Uterus (tissue), 4 donors: Measurements from ENCODE around the gene SF3B6. TPM values are rescaled to one million over a fixed set of nuclear protein-coding genes. Genes with fewer than 3 reads are reported as not detected.
"Not testable (repeated sequence)": the region's sequence is repeated elsewhere in the genome, so short reads cannot be mapped to it uniquely, and the experiment has no call there.

ENCODE experiments used
- DNase-seq, 2 donors: peaks; one replicate each; pipeline ENCODE4 v3.0.0-alpha.2; 2019 to 2020
- H3K27ac ChIP-seq, 2 donors: fragments of 200-600 bp; sonication (generic); 1 replicate in 1 of 2; 2 replicates in 1 of 2; pipeline ENCODE4 v1.5.1; 2016 to 2018
- H3K27me3 ChIP-seq, 2 donors: fragments of 200-600 bp; sonication (generic); one replicate each; pipeline ENCODE4 v1.5.1; 2018 to 2019; ENCODE audit warnings: control low read depth in 1 of 2
- H3K36me3 ChIP-seq, 2 donors: fragments of 200-600 bp; sonication (generic); one replicate each; pipeline ENCODE4 v1.5.1; 2019; ENCODE audit warnings: control low read depth in 1 of 2
- H3K4me1 ChIP-seq, 2 donors: fragments of 200-600 bp; sonication (generic); one replicate each; pipeline ENCODE4 v1.5.1; 2018 to 2019; ENCODE audit warnings: control low read depth in 1 of 2
- H3K4me3 ChIP-seq, 2 donors: fragments of 200-600 bp; sonication (generic); 1 replicate in 1 of 2; 2 replicates in 1 of 2; pipeline ENCODE4 v1.5.1; 2018 to 2019; ENCODE audit warnings: mild to moderate bottlenecking in 1 of 2
- H3K9me3 ChIP-seq, 2 donors: fragments of 200-600 bp; sonication (generic); one replicate each; pipeline ENCODE4 v1.5.1; 2019; ENCODE audit warnings: control low read depth in 1 of 2
- POLR2A ChIP-seq, 2 donors: fragments of 450-650 bp; IDR thresholded peaks; one replicate each; pipeline ENCODE4 v1.6.1; 2016; ENCODE audit warnings: antibody characterized with exemption in 2 of 2, mild to moderate bottlenecking in 1 of 2, moderate library complexity in 1 of 2
- intact Hi-C: fragments of 100-400 bp; cut with DNase I; formaldehyde crosslinking; loops from one replicate; pipeline ENCODE4 v1.15.1; 2023; ENCODE audit warnings: low total_unique reads
- total RNA-seq, 4 donors: library from RNA; depleted of rRNA in 3 of 4; stranded (reverse); fragments of >200 nt in 3 of 4; gene quantifications; one replicate each; pipeline versions ENCODE4 v1.1.0 to v1.2.4, GENCODE V29; 2014 to 2023
- TF ChIP-seq, protein P1 (sequence below), 4 experiments: fragments of 200-600 bp in 2 of 4; fragments of 450-650 bp in 2 of 4; sonication (generic) in 2 of 4; IDR thresholded peaks; one replicate each; pipeline ENCODE4 v1.5.1; 2016 to 2019; ENCODE audit warnings: antibody characterized with exemption in 4 of 4, mild to moderate bottlenecking in 2 of 4, moderate library complexity in 1 of 4
- donor health status: DM: yes; HTN: yes; CAD: no.

The SF3B6 gene
- total RNA-seq, 4 donors from 2014 or later, result 55.0 to 99.0 (median 77.1) TPM

DNA sequence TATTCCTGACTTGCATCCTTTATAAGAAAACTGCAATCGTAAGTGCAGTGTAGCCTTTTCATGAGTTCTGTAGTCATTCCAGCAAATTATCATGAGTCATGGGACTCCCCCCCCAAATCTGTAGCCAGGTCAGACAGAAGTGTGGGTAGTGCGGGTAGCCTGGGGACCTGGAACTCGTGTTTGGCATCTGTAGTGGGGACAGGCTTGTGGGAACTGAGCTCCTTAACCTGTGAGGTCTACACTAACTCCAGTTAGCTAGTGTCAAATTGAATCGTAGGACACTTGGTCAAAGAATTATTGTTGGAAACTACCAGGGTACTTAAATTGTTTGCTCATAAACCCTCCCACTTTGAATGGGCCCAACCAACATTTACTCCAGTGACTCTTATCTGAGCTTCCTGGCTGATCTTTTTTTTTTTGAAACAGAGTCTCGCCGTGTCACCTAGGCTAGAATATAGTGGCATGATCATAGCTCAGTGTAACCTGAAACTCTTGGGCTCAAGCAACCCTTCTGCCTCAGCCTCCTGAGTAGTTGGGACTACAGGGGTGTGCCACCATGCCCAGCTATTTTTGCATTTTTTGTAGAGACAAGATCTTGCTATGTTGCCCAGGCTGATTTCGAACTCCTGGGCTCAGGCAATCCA lies 34.7 kb upstream of the SF3B6 start:
- Histone ChIP-seq H3K9me3 (no peaks in the 10 kb centered on the region), H3K36me3 (no peaks in the 10 kb centered on the region), H3K27ac (no peak overlapping the region), H3K4me3 (no peak overlapping the region), H3K27me3 (no peaks in the 10 kb centered on the region), H3K4me1 (no peaks in the 10 kb centered on the region)
- no peak for DNase-seq
- intact Hi-C loops, result no loop called here
- TF ChIP-seq, protein P1, sequence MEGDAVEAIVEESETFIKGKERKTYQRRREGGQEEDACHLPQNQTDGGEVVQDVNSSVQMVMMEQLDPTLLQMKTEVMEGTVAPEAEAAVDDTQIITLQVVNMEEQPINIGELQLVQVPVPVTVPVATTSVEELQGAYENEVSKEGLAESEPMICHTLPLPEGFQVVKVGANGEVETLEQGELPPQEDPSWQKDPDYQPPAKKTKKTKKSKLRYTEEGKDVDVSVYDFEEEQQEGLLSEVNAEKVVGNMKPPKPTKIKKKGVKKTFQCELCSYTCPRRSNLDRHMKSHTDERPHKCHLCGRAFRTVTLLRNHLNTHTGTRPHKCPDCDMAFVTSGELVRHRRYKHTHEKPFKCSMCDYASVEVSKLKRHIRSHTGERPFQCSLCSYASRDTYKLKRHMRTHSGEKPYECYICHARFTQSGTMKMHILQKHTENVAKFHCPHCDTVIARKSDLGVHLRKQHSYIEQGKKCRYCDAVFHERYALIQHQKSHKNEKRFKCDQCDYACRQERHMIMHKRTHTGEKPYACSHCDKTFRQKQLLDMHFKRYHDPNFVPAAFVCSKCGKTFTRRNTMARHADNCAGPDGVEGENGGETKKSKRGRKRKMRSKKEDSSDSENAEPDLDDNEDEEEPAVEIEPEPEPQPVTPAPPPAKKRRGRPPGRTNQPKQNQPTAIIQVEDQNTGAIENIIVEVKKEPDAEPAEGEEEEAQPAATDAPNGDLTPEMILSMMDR (IDR thresholded peaks at IDR 0.05), result no peak
- no peak for TF ChIP-seq POLR2A (IDR thresholded peaks at IDR 0.05)

DNA sequence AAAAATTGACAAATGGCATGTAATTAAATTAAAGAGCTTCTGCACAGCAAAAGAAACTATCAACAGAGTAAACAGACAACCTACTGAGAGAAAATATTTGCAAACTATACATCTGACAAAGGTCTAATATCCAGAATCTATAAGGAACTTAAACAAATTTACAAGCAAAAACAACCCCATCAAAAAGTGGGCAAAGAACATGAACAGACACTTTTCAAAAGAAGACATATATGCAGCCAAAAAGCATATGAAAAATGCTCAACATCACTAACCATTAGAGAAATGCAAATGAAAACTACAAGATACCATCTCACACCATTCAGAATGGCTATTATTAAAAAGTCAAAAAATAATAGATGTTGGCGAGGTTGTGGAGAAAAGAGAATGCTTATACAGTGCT lies 33.3 kb upstream of the SF3B6 start:
- DNase-seq, H3K9me3 ChIP-seq, H3K4me3 ChIP-seq, H3K27me3 ChIP-seq, H3K4me1 ChIP-seq, intact Hi-C loops, H3K36me3 ChIP-seq, H3K27ac ChIP-seq: not testable (repeated sequence)

DNA sequence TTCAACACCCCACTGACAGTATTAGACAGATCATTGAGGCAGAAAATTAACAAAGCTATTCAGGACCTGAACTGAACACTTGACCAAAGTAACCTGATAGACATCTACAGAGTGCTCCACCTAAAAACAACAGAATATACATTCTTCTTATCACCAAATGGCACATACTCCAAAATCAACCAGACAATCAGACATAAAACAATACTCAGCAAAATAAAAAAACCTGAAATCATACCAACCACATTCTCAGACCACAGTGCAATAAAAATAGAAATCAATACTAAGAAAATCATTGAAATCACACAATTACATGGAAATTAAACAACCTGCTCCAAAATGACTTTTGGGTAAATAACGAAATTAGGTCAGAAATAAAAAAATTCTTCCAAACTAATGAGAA lies 31.2 kb upstream of the SF3B6 start:
- Histone ChIP-seq H3K9me3 (no peaks in the 10 kb centered on the region), H3K4me1 (no peaks in the 10 kb centered on the region), H3K36me3 (no peaks in the 10 kb centered on the region), H3K27me3 (no peaks in the 10 kb centered on the region), H3K27ac (no peak overlapping the region), H3K4me3 (no peak overlapping the region)
- intact Hi-C loops, result no loop called here
- no peak for DNase-seq
- TF ChIP-seq POLR2A (IDR thresholded peaks at IDR 0.05), result no peak
- TF ChIP-seq, protein P1 (IDR thresholded peaks at IDR 0.05), result no peak

DNA sequence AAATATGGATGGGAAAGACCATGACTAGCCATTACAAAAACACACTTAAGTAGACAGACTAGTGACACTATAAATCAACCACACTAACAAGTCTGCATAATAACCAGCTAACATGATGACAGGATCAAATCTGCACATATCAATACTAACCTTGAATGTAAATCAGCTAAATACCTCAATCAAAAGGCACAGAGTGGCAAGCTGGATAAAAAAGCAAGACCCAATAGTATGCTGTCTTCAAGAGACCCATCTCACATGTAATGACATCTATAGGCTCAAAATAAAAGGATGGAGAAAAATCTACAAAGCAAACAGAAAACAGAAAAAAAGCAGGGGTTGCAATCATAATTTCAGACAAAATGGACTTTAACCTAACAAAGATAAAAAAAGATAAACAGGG lies 30.7 kb upstream of the SF3B6 start:
- Histone ChIP-seq H3K27ac (no peak overlapping the region), H3K27me3 (no peaks in the 10 kb centered on the region), H3K4me3 (no peak overlapping the region), H3K36me3 (no peaks in the 10 kb centered on the region), H3K9me3 (no peaks in the 10 kb centered on the region), H3K4me1 (no peaks in the 10 kb centered on the region)
- DNase-seq, result no peak
- TF ChIP-seq, protein P1 (IDR thresholded peaks at IDR 0.05), result no peak
- TF ChIP-seq POLR2A (IDR thresholded peaks at IDR 0.05), result no peak
- intact Hi-C loops, result no loop called here

DNA sequence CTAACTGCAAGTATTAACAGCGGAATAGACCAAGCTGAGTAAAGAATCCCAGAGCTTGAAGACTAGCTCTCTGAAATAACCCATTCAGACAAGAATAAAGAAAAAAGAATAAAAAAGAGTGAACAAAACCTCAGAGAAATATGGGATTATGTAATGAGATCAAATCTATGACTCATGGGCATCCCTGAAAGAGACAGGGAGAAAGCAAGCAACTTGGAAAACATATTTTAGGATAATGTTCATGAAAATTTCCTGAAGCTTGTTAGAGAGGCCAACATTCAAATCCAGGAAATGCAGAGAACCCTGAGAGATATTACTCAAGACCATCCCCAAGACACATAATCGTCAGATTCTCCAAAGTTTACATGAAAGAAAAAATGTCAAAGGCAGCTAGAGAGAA lies 29.7 kb upstream of the SF3B6 start:
- DNase-seq, result no peak
- Histone ChIP-seq H3K9me3 (no peaks in the 10 kb centered on the region), H3K4me1 (no peaks in the 10 kb centered on the region), H3K27ac (no peak overlapping the region), H3K27me3 (no peaks in the 10 kb centered on the region), H3K36me3 (no peaks in the 10 kb centered on the region), H3K4me3 (no peak overlapping the region)
- intact Hi-C loops, result no loop called here
- TF ChIP-seq, protein P1 (IDR thresholded peaks at IDR 0.05), result no peak
- TF ChIP-seq POLR2A (IDR thresholded peaks at IDR 0.05), result no peak

DNA sequence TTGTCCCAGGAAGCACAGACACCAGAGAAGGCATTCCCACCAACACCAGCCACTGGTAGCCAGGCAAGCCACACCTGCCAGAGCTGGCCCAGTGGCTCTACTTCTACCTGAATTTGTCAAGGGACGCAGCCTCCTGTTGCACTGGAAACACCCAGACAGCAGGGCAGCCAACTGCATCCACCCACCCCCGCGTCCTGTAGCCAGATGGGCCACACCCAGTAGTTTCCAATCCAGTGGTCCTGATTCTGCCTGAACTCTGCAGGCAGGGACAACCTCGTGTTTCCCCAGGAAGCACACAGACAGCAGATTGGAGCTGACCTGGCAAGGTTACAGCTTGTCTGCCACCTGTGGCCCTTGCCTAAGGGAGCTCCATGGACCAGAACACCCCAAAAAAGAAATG lies 28.8 kb upstream of the SF3B6 start:
- Histone ChIP-seq H3K4me3 (no peak overlapping the region), H3K36me3 (no peaks in the 10 kb centered on the region), H3K4me1 (no peaks in the 10 kb centered on the region), H3K27ac (no peak overlapping the region), H3K9me3 (no peaks in the 10 kb centered on the region), H3K27me3 (no peaks in the 10 kb centered on the region)
- TF ChIP-seq, protein P1 (IDR thresholded peaks at IDR 0.05), result no peak
- no peak for TF ChIP-seq POLR2A (IDR thresholded peaks at IDR 0.05)
- intact Hi-C loops, result no loop called here
- DNase-seq, result no peak
